NT2/D1 (cell line): ENCODE measurements around the gene SLC25A22.

Experiments used
- SUZ12 ChIP-seq: IDR thresholded peaks from 2 replicates; pipeline ENCODE4 v1.6.1; 2011; ENCODE audit not compliant: insufficient read length, insufficient read depth; ENCODE audit errors: extremely low read depth
- YY1 ChIP-seq: IDR thresholded peaks from 2 replicates; pipeline ENCODE4 v1.6.1; 2011; ENCODE audit not compliant: insufficient read length, insufficient read depth
- ZNF274 ChIP-seq: IDR thresholded peaks from 2 replicates; pipeline ENCODE4 v1.6.1; 2011; ENCODE audit warnings: mild to moderate bottlenecking, low read depth, low read length

DNA sequence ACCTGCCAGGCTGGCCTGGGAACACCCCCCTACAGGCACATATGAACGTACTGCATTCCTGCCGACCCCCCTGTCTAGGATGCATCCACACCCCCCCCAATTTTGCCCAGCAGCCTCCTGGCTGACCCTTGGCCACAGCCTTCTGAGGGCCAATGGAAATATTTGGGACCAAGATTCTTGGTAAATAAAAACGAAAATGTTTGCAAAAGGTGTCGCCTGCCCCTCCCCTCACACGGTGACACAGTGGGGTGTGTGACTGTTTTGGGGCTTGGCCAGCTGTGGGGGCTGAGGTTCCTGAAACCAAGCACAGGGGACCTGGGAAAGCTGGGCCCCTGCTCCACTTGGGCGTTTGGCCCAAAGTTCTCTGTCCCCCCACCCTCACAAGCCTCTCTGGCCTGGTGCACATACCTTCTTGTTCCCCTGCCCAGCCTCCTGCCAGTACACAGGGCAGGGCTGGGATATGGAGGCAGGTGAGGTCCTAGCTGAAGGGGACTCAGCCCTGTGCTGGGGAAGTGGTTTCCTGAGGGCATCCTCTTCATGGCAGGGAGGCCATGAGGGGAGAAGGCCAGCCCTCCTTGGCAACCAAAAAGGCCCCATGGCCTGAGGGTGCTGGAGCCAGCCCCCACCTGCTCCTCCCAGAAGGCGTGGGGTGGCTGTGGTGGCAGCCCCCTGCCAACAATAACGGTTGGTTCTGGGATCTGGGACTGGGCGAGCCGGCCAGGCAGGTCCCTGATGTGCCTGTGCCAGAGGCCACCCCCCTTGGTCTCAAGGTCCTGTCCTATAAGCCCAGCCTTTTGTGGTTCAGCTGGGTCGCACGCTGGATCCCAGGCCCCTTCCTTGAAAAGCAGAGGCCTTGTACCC is 27.5 kb upstream of the SLC25A22 start:
- no peak for TF ChIP-seq ZNF274
- TF ChIP-seq YY1 = no peak
- no peak for TF ChIP-seq SUZ12
